Measurements from ENCODE around the gene PITPNC1.

Gene PITPNC1

DNA sequence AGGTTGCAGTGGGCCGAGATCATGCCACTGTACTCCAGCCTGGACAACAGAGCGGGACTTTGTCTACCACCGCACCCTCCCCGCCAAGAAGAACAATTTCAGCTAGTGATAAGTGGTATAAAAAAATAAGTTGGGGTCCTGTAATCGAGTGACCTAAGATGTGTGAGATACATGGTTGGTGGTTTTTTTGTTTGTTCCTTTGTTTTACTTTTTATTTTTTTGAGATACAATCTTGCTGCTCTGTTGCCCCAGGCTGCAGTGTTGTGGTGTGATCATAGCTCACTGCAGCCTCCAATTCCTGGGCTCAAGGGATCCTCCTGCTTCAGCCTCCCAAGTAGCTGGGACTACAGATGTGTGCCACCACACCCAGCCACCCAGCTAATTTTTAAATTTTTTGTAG is 58.7 kb downstream of the PITPNC1 start:
- DNase-seq, result no peak

DNA sequence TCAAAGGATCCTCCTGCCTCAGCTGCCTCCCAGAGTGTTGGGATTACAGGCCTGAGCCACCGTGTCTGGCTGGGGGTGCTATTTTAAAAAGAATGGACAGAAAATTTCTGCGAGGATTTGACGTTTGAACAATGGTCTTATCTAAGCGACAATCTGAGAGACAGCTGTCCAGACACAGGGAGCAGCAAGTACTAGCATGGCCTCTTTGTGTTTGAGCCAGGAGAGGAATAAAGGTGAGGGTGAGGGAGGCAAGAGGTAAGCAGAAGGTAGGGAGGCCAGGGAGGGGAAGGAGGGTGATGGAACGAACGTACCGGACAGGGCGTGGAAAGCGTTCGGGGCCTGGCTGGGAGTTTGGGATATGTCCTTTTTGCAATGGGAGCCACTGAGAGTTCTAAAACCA is 59.2 kb downstream of the PITPNC1 start:
- DNase-seq, result no peak

DNA sequence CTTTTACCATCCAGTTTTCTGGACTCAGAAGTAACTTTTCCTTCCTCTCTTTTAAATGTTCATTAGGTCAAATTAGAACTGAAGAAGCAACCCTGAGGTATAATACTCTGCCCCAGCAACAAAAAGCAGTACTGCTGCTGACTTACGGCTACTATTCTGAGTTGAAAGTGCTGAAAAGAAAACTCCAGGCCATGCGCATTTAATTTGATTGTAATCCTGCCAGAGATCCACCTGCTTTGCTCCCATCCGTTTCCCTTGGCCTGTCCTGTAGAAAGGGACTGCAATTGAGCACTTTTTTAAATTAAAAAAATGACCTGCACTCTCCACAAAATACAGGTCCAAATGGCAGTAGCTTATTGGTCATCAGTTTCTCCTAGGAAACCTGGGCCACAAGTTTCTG is 61.6 kb downstream of the PITPNC1 start:
- no peak for DNase-seq

DNA sequence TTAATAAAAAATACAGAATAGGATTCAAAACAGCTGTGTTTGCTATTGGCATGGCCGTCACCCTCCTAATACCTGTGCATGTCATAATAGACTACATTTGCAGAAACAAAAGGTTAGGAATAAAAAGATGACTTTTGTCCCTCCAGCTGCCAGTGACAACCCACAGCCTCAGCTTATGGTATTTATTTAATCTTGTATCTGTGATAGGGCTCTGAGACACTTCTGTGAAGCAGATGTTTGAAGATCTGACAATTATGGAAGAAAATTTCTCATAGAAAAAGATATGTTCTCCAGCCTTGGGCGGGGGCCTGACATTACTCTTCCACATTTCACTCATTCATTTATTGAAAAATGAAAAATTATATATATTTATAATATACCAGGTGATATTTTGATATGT is 62.2 kb downstream of the PITPNC1 start:
- DNase-seq, result no peak

DNA sequence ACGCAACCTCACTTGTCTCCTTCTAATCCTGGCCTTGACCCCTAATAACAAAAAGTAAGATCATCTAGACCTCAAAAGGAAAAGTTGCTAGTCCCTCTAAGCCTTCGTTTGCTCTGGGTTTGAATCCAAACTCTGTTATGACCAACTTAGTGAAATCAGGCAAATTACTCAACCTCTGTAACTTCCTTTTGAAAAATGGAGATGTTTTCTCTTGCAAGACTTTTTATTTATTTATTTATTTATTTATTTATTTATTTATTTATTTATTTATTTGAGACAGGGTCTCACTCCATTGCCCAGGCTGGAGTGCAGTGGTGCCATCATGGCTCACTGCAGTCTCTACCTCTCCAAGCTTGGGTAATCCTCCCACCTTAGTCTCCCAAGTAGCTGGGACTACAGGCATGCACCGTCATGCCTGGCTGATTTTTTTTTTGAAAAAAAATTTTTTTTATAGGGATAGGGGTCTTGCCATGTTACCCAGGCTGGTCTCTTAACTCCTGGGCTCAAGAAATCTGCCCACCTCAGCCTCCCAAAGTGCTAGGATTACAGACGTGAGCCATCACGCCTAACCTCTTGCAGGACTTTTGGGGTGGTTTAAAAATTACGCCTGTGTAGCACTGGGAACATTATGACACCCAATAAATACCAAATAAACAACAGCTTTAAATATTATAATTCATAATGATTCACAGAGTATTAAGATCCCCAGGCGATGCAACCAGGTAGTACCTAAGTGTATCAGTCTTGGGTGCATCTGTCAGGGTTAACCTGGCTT is 63.4 kb downstream of the PITPNC1 start:
- no peak for DNase-seq

DNA sequence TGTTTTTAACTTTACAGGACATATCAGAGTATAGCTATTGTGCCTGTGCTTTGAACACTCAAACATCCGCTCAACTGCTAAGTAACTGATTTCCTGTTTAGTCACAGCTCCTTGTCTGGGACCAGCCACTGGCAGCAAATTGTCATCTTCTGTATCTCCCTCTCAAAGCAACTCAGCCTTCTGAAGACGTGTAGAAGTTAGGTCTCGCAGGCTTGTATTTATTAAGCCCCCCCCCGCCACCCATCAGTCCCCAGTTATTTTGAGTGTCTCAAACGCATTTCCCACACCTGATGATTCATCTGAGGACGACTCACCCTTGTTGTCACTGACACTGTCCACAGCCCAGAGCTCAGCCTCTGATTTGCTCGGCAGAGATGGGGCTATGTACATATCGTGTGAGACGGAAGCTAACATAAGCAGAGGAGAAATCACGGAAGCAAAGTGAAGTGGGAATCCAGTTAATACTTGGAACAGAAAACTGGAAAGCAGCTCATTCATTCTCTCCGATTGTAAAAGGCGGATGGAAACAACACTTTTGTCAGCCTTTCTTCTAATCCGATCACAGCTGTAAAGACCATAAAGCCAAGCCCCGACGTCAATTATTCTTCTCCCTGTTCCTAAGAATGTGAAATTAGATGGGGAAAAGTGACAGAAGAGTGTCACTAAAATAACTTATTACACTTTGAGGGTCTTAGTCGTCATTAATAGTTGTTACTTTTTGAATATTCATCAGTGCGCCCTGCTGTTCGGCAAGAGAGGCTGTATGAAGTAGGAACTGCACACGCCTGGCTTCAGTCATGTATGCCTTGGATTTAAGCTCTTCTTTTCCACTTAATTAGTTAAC is 64.2 kb downstream of the PITPNC1 start:
- DNase-seq, result no peak

DNA sequence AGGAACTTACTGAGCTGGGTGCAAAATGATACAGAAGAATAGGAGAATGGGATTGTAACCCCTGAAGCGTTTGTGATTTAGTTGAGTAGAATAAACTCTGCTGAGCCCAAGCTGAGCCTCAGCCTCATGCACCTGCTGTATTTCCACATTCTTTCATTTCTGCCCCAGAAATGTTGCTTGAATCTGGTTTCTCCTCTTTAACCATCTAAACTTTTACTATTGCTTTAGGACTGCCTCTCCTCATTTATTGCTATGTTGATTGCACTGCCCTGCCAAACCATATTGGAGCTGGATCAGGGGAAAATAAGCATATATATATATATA is 64.8 kb downstream of the PITPNC1 start:
- DNase-seq, result no peak

DNA sequence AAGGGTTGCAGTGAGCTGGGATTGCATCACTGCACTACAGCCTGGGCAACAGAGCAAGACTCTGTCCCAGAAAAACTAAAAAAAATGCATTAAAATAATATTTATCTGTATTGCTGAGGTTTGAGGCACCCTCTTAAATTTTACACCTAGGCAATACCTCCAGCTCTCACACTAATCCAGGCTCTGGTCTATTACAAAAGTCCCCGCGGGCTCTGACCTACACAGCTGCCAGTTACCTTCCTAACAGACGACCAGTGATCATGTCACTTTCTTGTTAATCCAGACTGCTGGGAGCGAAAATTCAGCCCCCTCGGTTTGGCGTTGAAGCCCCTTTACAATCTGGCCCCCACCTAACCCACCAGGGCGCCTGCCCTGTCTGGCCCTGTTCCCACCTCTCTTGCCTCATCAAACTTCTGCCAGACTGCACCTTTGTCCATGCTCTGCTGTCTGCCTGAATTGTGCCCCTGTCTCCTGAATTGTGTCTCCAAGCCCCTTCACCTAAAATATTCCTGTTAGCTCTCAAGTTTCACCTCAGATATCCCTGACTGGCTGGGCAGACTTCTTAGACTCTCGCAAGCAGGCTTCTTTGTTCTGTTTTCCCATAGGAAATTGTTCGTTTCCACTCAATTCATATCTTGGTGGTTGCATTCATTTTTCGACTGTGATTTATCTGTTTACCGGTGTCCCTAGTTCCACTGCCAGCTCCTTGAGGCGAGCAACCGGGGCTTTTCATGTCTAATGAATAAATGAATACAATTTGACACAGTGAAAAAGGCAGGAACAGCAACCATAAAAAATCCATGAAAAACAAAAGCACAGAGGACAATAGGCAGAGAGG is 65.9 kb downstream of the PITPNC1 start:
- no peak for DNase-seq

DNA sequence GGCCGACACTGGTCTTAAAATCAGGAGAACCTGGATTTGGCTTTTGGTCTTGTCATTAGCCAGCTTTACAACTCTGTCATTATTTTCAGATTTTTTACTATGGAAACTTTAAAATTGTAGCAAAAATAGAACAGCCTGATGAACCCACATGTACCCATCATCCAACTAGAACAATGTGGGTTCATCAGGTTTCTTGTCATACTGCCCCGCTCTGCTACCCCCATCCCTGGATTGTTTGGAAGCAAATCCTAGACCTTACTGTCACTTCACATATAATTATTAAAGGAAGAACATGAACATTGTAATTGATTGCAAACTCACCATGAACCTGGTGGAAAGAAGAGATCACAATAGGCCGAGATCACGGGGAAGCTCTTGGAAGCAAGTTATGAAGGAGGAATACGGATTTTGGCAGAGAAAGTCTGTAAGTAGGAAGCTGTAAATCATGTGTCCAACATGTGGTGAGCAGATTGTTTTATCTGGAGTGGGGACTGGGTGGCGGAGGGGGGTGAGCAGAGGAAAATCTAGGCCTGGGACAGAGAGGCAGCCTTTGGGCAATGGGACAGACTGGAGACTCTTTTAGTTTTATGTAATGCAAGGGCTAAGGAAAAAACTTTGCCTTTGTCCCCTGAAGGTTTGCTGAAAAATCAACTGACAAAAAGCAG is 67.0 kb downstream of the PITPNC1 start:
- peak; percentile 43 for DNase-seq

DNA sequence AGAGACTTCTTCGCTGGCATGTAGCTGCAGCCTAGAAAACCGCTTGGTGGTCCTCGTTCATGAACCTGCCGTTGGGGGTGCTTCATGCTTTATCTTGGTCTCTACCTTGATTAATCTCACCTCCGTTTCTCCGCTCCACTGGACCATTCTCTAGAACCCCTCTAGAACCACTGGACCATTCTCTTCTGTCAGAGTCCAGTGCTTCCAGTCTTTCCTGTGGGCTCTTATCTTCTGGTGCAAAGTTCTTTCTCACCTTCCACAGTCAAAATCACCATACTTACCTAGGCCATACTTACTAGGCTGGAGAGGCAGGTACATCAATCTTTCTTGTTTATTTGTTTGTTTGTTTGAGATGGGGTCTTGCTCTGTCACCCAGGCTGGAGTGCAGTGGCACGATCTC is 71.4 kb downstream of the PITPNC1 start:
- no peak for DNase-seq

DNA sequence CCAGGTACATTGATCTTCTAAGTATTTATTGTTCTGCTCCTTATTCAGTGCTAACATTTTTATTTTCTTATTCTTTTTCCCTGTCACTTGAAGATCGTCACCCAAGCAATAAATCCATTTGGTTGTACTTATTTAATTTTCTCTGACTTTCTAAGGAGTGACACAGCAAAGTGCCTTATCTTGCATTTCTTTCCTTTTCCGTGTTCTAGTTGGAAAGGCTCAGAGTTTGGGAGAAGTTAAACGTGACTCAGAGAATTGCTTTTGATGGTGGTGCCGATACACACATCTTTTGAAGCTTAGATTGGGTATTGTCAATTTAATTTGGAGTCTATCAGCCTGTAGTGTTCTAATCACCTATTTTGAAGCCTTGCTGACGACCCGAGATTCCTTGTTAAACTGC is 72.0 kb downstream of the PITPNC1 start:
- no peak for DNase-seq

DNA sequence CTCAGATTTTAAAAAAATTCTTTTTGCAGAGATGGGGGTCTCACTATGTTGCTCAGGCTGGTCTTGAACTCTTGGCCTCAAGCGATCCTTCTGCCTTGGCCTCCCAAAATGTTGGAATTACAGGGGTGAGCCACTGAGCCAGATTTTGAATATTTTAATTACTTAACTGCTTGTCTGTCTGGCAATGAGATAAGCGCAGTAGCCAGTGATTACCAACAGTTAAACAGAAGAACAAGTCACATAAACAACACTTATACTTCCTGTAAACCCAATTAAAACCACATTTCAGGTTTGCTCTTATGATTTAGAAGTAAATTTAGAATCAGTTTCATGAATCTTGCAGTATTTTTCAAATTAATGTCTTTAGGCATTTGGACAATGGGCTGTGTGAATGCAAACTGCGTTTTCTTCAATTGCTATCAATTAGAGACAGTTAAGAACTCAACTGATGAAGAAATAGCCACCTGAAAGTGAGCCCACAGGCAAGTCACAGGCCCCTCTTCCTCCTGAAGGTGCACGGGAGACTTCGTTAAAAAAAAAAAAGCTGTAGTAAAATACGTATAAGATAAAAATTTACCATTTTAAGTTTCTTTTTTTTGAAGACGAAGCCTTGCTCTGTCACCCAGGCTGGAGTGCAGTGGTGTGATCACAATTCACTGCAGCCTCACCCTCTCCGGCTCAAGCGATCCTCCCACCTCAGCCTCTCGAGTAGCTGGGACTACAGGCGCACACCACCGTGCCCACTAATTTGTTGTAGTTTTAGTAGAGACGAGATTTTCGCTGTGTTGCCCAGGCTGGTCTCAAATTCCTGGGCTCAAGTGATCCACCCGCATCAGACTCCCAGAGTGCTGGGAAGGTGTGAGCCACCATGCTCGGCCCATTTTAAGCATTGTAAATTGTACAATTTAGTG is 73.0 kb downstream of the PITPNC1 start:
- no peak for DNase-seq

DNA sequence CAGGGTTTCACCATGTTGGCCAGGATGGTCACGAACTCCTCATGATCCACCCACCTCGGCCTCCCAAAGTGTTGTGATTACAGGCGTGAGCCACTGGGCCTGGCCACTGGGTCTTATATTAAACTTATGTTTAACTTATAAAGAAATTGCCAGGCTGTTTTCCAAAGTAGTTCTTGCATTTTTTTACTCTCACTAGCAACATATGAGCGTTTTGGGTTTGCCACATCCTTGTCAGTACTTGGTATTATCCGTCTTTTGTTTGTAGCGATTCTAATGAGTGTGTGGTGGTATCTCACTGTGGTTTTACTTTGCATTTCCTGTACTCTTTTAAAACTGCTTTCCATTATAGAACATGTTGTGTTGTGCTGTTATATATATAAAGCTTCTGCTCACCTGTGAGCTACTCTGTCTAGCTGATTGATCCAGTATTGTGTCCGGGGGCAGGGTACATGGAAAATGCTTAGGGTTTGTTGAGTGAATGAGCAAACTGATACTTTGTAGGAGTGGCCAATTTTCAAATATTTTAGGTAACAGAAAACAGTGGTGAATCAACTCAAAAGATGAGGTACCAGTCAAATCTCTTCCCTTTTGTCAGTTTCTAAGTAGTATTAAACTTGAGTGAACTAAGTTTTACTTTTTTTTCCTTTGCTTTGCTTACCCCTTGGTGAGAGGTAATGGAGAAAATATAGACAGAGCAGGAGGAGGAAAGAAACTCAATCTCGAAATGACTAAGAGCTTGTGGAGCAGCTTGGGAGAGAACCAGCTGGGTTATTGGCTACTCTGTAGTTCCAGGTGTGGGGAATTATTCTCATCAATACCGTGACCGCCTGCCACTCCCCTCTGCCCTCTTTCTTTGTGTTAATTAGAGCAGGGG is 75.8 kb downstream of the PITPNC1 start:
- DNase-seq, result no peak

DNA sequence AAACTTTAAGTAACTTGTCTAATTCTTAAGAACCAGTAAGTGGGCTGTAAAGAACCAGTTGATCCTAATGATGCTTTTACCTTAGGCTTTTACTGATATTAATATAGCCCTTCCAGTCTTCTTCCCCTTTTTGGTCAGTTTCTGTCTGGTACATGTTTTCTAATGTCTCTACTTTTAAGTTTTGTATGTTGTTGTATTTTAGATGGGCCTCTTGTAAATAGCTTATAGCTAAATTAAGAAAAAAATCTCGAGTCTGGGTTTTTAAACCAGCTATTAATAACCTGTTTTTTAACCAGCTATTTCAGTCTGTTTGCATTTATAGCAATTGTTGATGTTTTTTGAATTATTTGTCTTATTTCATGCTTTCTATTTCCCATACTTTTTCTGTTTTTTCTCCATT is 79.0 kb downstream of the PITPNC1 start:
- no peak for DNase-seq

DNA sequence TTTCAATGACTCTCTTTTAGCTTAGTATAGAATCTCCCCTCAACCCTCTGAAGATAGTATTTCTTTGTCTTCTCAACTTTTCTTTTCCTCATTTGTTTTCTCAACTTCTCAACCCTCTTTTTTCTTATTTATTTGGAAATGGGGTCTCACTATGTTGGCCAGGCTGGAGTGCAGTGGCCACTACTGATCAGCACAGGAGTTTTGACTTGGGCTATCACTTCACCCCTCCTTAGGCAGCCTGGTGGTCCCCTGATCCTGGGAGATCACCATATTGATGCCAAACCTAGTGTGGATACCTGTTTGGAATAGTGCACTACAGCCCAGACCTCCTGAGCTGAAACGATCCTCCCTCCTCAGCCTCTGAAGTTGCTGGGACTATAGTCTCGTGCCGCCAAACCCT is 79.8 kb downstream of the PITPNC1 start:
- DNase-seq, result no peak

DNA sequence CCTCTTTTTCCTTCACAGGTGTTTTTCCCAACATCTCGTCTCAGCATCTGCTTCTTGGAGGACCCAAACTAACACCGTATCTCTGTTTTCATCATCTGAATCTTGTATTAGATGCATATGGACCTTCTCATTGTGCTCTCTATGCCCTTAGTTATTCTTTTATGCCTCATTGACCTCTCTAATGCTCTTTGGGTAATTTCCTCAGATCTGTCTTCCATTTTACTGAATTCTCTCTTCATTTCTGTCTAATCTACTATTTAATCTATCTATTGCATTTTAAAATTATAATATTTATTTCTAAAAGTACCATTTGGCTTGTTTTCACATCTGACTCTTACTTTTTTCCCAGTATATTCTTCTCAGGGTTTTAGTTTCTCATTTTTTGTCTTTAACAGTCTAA is 81.1 kb downstream of the PITPNC1 start:
- DNase-seq, result no peak

DNA sequence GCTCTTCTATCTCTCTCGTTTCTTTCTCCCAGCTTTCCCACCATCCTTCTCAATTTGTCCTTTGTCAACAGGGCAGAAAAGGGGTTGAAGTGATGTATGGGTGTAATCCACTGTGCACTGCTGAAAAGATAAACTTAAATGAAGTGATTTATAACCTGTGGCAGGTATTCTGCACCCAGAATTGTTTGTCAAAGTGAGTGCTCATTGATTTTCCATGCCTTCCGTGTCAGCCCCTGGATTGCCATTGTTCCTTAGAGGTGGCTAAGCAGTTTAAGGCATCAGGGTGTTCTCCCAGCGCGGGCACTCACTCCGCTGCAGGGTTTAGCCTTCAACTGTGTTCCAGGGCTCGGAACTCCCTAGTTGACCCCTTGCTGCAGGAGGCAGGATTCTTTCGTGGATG is 82.9 kb downstream of the PITPNC1 start:
- DNase-seq, result no peak

DNA sequence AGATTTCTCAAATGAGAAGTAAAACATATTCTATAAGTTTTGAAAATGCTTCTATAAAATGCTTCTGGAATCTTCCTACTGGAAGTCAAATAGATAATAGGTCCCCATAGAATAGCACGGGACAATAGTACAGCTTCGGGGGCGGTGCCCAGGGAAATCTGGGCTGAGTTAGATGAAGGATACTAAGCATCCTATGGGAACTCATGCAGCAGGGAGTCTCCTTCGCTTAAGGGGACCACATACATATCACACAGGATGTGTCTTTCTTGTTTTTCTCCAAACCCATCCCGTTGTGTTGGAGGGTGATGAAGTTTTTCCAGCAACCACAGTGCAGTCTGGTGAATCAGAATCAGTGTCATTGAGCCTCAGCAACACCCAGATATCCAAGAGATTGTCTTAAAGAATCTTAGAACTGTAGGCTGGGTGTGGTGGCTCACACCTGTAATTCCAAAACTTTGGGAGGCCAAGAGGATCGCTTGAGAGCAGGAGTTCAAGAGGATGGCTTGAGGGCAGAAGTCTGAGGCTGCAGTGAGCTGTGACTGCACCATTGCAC is 84.2 kb downstream of the PITPNC1 start:
- DNase-seq, result no peak

DNA sequence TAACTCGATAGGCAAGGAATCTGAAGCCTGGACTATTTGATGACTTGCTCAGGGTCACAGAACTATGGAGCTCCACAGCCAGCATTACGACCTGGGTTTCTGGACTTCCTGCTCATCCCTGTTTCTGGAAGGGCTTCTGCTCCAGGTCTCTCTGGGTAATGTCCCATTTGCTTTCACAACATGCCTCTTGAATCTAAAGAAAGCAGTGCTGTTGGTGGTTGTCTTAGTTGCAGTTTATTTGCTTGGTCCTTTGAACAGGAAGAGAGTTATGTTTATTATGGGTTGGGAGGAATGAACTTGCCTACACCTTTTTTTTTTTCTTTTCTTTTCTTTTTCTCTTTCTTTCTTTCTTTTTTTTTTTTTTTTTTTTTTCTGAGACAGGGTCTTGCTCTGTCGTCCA is 84.8 kb downstream of the PITPNC1 start:
- DNase-seq, result no peak

DNA sequence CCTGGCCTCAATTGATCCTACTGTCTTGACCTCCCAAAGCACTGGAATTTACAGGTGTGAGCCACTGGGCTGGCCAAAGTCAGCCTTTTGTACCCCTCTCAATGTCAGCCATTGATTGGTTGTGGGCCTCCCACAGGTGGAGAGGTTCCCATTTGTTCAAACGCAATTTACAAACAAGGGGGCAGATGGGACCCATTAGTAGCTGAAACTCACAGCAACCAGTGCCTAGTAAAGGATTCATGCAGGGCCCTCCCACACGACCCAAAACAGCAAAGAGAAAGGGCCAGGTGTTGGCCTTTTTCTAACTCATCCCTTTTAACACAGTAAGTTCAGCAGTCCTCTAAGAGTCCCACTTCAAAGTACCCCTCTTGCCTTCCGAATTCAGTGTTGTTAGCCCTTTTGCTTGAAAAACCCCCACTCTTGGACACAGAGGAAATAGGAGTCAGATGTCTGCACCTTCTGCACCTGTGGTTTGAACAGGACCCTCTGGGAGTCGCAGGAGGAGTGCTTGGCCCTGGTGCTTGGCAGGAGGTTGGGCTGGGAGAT is 89.2 kb downstream of the PITPNC1 start:
- DNase-seq, result no peak

All from right hindlimb (tissue), 1 donor.